SU-DHL-6 (cell line): ENCODE data around the gene AGPAT4.

Experiments used
- H2AFZ ChIP-seq: fragments of 200-600 bp; sonication (generic); 2 replicates; pipeline ENCODE4 v1.6.1; 2014; ENCODE audit warnings: low read depth, mild to moderate bottlenecking, moderate library complexity, mixed read lengths, antibody characterized with exemption, low read length; ENCODE audit not compliant: severe bottlenecking
- H3F3A ChIP-seq: fragments of 200-600 bp; shearing (Covaris generic); 2 replicates; pipeline ENCODE4 v1.6.0; 2016; ENCODE audit warnings: antibody characterized with exemption, mild to moderate bottlenecking; ENCODE audit not compliant: insufficient read depth
- H3K27ac ChIP-seq: fragments of 200-600 bp; sonication (generic); 2 replicates; pipeline ENCODE4 v1.5.1; 2016; ENCODE audit warnings: low read depth, mild to moderate bottlenecking, low read length, moderate library complexity, mixed read lengths
- H3K27me3 ChIP-seq: fragments of 200-600 bp; sonication (generic), shearing (Covaris generic); 2 replicates; pipeline ENCODE4 v1.6.0; 2014; ENCODE audit warnings: mild to moderate bottlenecking, low read length
- H3K36me3 ChIP-seq: fragments of 200-600 bp; sonication (generic); 2 replicates; pipeline ENCODE4 v1.6.1; 2014; ENCODE audit warnings: mild to moderate bottlenecking, low read length, mixed read lengths
- H3K4me2 ChIP-seq: fragments of 300-600, 200-600 bp; shearing (Covaris generic), sonication (generic); 2 replicates; pipeline ENCODE4 v1.6.0; 2014; ENCODE audit warnings: low read length, low read depth, mild to moderate bottlenecking; ENCODE audit not compliant: poor library complexity, severe bottlenecking
- H3K4me3 ChIP-seq: fragments of 200-600 bp; sonication (generic); 2 replicates; pipeline ENCODE4 v1.5.1; 2014; ENCODE audit warnings: antibody characterized with exemption, low read length, mild to moderate bottlenecking, mixed read lengths; ENCODE audit not compliant: insufficient read depth, poor library complexity, severe bottlenecking
- H3K79me2 ChIP-seq: fragments of 200-600 bp; sonication (generic); 2 replicates; pipeline ENCODE4 v1.6.1; 2014; ENCODE audit warnings: mild to moderate bottlenecking, low read length, moderate library complexity; ENCODE audit not compliant: insufficient read depth
- H3K9ac ChIP-seq: fragments of 200-600 bp; sonication (generic); 2 replicates; pipeline ENCODE4 v1.7.0; 2014; ENCODE audit warnings: mild to moderate bottlenecking, low read length
- H3K9me2 ChIP-seq: fragments of 200-600 bp; sonication (generic); replicated peaks from 2 replicates; pipeline ENCODE4 v1.6.1; 2014; ENCODE audit warnings: low read length; ENCODE audit not compliant: insufficient read depth
- H3K9me3 ChIP-seq: fragments of 200-600 bp; sonication (generic); 2 replicates; pipeline ENCODE4 v1.6.1; 2014; ENCODE audit warnings: low read length, mixed read lengths; ENCODE audit not compliant: insufficient read depth
- H4K20me1 ChIP-seq: fragments of 200-600 bp; sonication (generic); 2 replicates; pipeline ENCODE4 v1.6.1; 2014; ENCODE audit warnings: low read depth, mild to moderate bottlenecking, antibody characterized with exemption, low read length, moderate library complexity, mixed read lengths
- EZH2phosphoT487 ChIP-seq: fragments of 200-600 bp; sonication (generic), shearing (Covaris generic); conservative IDR thresholded peaks from 2 replicates; pipeline ENCODE4 v1.6.1; 2018; ENCODE audit warnings: mild to moderate bottlenecking, antibody characterized with exemption, low read length, moderate library complexity, mixed read lengths
- TF ChIP-seq, protein P1 (sequence below): fragments of 200-600 bp; sonication (generic); IDR thresholded peaks from one replicate; pipeline ENCODE4 v1.5.1; 2017; ENCODE audit warnings: antibody characterized with exemption, mild to moderate bottlenecking, low read length, moderate library complexity; ENCODE audit not compliant: insufficient read depth, poor library complexity, severe bottlenecking

The AGPAT4 gene

DNA sequence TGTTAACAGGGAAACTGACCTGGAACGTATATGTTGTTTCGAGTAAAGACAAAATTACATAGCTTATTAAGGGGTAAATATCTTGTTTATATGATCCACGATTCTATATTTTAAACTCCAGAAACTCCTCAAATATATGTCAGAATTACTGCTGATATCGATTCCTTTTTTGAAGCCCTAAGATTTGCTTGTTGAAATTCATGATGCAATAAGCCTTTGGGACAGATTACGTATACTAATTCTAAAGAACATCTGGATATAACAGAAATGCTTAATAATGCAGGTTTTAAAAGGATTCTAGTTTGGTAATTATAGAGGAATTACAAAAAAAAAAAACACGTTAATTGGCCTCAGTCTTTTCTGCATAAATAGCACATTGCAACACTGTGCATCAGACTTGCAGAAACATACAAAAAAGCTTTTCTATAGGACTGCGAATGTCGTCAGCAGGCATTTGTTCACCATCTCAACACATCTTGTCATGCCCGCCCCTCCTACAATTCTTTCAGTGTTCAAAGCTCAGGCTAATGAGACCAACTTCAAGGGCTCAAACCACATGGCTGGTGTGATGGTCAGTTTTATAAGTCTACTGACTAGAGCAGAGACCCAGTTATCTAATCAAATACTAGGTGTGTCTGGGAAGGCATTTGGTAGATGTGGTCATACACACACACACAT is 74.9 kb downstream of the AGPAT4 start:
- Histone ChIP-seq H3K27ac (no peak overlapping the region), H3K36me3 (no peaks in the 10 kb centered on the region), H3K9me3 (no peaks in the 10 kb centered on the region), H3K4me3 (no peak overlapping the region), H3K27me3 (no peaks in the 10 kb centered on the region), H3K79me2 (no peaks in the 10 kb centered on the region), H4K20me1 (no peaks in the 10 kb centered on the region), H2AFZ (no peak overlapping the region), H3K9me2 (no peaks in the 10 kb centered on the region), H3K4me2 (no peak overlapping the region), H3K9ac (no peak overlapping the region), H3F3A (no peaks in the 10 kb centered on the region)
- TF ChIP-seq, protein P1, sequence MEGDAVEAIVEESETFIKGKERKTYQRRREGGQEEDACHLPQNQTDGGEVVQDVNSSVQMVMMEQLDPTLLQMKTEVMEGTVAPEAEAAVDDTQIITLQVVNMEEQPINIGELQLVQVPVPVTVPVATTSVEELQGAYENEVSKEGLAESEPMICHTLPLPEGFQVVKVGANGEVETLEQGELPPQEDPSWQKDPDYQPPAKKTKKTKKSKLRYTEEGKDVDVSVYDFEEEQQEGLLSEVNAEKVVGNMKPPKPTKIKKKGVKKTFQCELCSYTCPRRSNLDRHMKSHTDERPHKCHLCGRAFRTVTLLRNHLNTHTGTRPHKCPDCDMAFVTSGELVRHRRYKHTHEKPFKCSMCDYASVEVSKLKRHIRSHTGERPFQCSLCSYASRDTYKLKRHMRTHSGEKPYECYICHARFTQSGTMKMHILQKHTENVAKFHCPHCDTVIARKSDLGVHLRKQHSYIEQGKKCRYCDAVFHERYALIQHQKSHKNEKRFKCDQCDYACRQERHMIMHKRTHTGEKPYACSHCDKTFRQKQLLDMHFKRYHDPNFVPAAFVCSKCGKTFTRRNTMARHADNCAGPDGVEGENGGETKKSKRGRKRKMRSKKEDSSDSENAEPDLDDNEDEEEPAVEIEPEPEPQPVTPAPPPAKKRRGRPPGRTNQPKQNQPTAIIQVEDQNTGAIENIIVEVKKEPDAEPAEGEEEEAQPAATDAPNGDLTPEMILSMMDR = no peak
- TF ChIP-seq EZH2phosphoT487 = no peak

DNA sequence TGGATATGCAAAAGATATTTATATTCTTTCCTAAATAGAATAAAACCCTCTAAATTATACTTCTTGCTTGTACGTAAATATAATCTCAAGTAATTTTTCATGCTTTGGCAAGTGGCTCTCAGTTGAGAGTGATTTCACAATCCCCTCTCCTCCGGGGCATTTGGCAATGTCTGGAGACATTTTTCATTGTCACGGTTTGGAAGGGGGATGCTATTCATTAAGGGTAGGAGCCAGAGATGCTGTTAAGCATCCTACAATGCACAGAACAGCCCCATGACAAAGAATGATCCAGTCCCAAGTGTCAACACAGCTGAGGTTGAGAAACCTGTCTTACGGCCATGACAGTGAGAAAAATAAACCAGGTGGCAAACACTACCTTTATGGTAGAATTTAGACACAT is 75.7 kb downstream of the AGPAT4 start:
- Histone ChIP-seq H4K20me1 (no peaks in the 10 kb centered on the region), H3K79me2 (no peaks in the 10 kb centered on the region), H3F3A (no peaks in the 10 kb centered on the region), H3K9me2 (no peaks in the 10 kb centered on the region), H3K9ac (no peak overlapping the region), H2AFZ (no peak overlapping the region), H3K9me3 (peaks cover 3% of the 10 kb centered on the region), H3K4me2 (no peak overlapping the region), H3K27me3 (no peaks in the 10 kb centered on the region), H3K4me3 (no peak overlapping the region), H3K27ac (no peak overlapping the region), H3K36me3 (no peaks in the 10 kb centered on the region)
- no peak for TF ChIP-seq EZH2phosphoT487
- TF ChIP-seq, protein P1 = no peak

DNA sequence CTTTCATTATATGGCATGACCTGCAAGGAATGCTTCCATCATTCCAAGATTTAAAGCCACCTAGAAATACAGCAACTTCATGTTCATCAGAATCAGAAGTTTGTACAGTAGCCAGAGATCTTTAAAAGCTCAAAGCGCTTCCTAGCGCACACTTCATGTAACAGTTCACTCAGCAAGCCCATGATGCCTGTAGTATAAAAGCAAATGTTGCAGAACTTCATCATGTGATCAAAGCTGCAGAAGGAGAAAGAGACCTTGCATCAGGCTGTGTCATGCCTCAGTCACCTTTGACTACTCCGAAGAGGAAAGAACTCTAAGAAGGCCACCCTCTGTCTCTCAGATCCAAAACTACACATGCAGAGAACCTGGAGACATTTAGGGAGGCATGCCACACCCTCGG is 78.5 kb downstream of the AGPAT4 start:
- H4K20me1 ChIP-seq = no peaks in the 10 kb centered on the region
- H3K9ac ChIP-seq = no peak overlapping the region
- H3K79me2 ChIP-seq = no peaks in the 10 kb centered on the region
- no peaks in the 10 kb centered on the region for H3F3A ChIP-seq
- H3K4me2 ChIP-seq = no peak overlapping the region
- no peak overlapping the region for H2AFZ ChIP-seq
- no peaks in the 10 kb centered on the region for H3K9me2 ChIP-seq
- H3K9me3 ChIP-seq = peaks cover 5% of the 10 kb centered on the region
- no peak for TF ChIP-seq EZH2phosphoT487
- TF ChIP-seq, protein P1 = no peak
- no peak overlapping the region for H3K27ac ChIP-seq
- H3K27me3 ChIP-seq = no peaks in the 10 kb centered on the region
- no peak overlapping the region for H3K4me3 ChIP-seq
- H3K36me3 ChIP-seq = no peaks in the 10 kb centered on the region
